ENCODE results near the gene GPR183.

GPR183 gene, protein sequence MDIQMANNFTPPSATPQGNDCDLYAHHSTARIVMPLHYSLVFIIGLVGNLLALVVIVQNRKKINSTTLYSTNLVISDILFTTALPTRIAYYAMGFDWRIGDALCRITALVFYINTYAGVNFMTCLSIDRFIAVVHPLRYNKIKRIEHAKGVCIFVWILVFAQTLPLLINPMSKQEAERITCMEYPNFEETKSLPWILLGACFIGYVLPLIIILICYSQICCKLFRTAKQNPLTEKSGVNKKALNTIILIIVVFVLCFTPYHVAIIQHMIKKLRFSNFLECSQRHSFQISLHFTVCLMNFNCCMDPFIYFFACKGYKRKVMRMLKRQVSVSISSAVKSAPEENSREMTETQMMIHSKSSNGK

DNA sequence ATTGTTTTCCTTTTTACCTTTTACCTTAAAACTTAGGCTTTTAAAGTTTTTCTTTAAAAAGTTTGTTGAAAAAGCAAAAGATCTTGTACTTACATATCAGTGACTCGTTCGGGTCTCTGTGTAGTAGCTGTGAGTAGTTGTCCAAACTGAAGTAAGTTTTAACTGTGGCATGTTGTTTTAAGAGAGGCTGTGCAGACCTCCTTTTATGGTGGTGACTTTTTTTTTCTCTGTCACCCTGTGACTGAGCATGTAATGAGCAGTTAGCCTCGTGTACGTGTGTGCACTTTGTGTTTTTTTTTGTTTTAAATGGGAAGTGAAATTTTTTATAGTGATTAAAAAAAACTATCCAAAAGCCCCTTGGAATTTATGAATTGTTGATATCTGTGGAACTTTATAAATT, at the start of gene GPR183:
GPR183 (minus strand) TSS at position 153 of the 400 bp plus-strand sequence. CDS start 11,254 bp downstream, outside the sequence.
- no peak for DNase-seq

DNA sequence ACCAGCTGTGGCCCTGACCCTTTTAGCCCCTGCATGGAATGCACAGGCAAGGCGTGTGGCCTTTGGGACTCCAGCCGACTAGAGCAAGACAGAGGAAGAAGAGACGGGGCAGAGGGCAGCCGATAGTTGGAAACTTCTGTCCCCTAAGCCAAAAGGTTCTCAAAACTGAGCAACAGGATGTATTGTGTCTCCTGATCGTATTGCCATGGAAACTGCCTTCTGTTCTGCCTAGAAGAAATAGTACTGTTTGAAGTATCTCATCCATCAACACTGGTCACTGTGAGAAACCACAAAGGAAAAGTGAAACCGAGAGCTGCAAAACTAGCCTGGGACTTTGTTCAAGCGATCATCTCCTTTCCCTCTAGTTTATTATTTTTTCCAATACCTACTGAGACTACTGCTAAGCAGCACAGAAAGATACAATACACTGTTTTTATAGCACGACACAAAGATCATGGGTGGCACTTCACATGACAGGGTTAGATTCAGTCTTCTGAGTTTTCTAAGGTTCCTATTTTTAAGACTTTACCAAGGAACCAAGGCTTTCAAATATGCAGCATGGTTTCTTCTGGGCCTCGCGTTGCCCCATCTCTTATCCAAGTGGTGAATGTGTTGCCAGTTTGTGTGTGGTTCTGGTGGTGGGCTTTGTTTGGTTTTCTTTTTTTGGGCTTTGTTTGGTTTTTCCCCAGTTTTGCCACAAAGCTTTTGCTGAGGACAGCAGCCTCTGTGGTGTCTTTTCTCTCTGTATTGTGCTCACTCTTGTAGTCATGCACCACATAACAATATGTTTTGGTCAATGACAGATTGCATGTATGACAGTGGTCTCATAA, 49.3 kb upstream of the GPR183 start:
- DNase-seq = peak; percentile 80

DNA sequence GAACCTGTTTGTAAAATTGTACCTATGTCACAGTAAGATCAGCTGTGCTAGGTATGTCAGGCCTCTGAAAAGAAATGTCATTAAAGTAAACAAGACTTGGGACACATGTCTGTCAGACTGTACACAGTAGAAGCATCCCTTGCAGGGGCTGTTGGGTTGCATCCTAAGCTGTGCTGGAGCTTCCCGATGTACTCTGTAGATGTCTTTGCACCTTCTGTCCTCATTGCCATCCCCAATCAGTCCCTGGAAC, 48.7 kb upstream of the GPR183 start:
- DNase-seq = no peak

DNA sequence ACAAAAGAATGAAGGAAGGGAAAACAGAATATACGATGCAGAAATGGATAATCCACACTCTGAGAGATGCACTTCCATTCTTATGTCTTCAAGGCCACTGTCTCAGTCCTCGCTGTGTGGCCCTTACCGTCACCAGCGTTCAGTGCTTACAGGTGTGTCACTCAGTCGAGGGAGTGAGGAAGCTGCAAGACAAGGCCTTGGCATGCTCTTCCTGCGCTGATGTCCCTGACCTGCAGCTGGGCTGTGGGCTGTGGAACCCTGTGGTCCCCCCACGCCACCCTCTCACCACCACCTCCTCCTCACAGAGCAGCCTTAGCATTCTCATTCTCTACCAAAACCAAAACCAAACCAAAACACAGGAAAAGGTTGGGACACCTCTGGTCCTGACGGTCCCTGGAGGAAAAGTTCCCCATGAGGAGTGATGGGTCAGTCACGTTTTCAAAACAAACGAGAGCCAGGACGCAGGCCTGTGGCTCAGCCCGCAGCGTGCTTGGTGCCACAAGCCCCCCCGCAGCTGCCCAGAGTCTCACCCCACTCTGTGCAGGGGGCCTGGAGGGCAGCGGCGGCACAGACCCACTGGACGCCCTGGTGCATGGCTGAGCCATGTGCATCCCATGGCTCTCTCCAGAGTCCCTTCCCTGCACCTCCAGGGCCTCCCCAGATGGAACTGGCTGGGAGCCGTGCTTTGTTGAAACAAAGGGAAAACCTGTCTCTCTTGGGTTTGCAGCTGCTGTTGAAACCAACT, 48.2 kb upstream of the GPR183 start:
- no peak for DNase-seq

DNA sequence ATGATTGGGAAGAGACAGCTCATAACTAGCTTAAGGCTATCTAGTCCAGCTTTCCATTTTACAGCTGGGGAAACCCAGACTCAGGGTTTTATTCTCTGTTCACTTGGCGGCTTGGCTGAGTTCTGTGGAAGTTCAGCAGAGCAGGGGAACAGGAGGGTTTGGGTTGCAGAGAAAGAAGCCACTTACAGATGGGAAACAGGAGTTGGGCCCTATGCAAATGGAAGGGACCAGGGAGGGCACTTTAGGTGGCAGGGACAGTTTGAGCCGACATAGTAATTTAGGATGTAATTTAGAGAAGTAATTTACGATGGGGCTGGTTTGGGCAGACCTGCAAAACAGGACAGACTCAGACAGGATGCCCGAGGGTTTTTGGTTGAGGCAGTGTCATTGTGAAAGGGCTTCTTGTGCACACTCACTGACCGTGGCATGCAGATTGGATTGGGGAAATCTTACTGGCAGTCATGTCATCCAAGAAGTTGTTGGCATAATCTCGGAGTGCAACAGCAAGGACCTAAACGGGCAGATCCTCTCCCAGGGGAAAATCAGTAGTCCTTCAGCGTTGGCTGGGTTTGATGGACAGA, 47.3 kb upstream of the GPR183 start:
- DNase-seq = no peak

DNA sequence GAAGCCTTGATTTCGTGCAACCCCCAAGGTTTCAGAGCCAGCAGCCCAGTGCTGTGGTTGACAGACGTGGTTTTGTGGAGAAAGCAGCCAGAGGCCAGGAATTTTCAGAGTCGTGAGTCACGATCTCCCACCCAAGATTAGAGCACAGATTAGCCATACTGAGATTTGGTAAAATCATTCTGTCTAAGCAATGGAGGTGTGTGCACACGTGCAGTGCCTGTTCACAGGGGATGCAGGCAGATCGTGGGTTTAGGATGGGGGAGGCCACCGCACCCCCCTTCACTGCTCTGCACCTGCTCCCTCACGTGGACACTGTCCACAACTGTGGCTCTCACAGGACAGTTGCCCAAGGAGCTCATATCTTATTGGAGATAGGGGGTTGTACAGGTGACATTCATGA, 46.6 kb upstream of the GPR183 start:
- DNase-seq = no peak

DNA sequence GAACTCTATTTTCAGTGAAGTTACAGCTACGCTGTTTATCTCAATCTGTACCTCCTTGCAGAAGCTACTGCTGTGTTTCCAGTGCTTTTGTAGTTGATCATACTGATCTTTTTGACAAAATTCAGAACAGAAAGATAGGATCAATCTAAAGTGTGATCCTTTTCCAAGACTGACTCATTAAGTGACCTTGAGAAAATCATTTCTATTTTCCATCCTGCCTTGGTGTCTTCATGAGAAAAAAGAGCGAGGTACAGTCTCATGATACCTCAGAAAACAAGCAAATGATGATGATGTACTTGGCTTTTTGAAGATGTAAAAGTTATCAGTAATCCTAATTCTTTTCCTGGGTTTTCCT, 46.0 kb upstream of the GPR183 start:
- no peak for DNase-seq

DNA sequence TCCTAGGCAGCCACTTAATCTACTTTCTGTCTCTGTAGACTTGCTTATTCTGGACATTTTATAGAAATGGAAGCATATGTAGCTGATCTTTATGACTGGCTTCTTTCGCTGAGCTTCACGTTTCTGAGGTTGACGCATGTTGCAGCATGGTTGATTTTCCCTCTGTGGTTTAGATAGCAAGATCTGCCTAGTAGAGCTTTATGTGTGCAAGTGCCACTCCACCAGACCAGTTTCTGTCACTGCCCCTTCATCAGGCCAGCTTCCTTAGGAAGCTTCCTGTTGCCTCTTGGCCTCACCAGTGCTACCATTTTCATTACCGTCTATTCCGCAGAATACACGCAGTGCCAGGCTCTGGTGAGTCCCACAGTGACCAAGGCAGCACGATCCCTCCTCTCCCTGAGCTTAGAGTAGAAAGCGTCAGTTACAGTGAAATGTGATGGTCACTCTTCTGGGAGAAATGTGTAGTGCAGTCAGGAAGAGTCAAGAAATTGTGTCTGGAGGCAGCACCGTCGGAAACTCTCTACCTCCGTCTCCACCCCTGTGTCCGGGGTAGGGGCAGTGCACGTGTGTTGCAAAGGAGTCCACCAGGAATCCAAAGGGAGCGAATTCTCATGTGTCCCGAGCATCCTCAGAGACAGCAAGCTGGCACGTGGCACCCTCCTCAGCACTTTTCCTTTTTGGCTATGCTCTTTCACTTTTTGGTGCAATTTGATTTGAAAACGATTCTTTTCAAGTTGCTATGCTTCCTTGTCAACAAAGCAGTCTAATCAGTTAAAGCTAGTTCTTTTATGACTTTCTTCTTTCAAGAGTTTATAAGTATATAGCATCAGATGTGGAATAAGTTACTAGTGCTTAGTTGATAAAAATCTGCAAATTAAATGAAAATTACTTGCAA, 45.4 kb upstream of the GPR183 start:
- no peak for DNase-seq

DNA sequence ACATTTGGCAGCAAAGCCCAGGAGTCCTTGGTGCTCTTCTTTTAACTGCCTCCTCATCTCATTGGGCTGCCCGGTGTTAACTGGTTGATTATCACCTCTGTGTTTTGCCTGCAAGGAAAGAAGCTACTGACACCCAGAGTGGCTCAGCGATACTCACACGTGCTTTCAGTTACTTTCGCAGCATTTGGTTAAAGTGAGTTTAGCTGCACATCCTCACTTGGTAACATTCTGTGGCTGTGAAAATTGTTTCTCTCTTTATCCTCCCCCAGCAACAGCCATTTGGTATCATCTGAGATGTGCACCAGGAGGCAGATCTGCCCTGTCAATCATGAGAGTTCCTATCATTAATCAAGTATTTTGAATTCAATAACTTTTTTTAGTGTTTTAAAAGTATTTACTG, 44.6 kb upstream of the GPR183 start:
- DNase-seq = no peak

DNA sequence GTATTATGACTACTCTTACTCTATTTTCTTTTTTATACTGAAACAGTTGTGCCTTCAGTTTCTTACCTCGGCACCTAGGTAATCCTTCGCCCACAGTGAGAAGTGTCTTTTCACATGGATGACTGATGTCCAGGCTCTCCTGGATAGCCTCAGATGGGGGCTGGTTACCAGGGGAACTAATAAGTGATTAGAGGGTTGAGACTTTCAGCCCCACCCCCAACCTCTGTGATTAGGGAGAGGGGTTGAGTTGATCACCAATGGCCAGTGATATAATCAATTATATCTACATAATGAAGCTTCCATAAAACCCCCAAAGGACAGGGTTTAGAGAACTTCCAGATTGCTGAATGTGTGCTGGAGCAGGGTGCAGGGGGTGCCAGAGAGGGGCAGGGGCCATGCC, 43.0 kb upstream of the GPR183 start:
- no peak for DNase-seq

DNA sequence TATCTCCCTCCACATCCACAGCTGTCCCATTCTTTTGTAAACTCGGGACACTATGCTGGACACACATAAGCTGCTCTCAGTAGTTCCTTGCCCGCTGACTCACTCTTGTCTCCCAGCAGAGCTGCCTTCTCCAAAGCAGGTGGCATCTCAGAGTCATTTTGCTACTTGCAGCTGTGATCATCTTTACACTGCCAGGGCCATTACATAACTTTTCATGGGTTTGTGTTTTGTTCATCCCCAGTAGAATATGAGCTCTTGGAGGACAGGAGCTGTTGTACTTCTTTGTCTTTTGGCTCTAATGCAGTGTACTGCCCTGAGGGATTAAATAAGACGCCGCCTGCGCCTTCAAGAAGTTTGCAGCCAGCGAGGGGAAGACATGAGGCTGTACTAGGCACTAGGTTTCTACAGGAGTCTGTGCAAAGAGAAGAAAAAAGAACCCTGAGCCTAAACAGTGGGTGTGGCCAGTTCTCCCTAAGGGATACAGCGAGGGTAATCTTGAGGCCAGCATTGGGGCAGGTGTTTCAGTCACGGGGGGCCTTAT, 40.8 kb upstream of the GPR183 start:
- DNase-seq = no peak

DNA sequence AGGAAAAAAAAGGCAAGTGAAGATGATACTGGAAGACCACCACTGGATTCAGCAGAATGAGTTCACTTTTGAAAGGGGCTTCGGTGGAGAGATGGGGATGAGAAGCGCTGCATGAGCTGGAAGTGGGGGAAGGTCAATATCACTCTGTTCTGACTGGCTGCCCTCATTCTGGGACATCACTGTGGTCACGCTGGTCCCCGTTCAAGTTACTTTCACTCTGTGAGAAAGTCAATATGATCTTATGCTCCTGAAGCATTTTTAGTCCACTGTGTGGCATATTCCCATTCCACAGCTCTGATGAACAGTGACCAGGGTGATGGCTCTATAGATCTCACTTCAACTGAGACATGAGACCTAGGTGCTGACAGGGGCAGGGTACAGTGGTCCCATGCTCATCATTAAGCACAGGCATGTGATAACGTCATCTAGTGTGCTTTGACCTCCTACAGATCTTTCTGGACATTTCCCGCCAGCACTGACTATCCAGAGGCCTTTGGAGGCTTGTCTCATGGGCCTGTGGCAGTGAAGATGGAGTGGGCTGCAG, 40.2 kb upstream of the GPR183 start:
- DNase-seq = no peak

DNA sequence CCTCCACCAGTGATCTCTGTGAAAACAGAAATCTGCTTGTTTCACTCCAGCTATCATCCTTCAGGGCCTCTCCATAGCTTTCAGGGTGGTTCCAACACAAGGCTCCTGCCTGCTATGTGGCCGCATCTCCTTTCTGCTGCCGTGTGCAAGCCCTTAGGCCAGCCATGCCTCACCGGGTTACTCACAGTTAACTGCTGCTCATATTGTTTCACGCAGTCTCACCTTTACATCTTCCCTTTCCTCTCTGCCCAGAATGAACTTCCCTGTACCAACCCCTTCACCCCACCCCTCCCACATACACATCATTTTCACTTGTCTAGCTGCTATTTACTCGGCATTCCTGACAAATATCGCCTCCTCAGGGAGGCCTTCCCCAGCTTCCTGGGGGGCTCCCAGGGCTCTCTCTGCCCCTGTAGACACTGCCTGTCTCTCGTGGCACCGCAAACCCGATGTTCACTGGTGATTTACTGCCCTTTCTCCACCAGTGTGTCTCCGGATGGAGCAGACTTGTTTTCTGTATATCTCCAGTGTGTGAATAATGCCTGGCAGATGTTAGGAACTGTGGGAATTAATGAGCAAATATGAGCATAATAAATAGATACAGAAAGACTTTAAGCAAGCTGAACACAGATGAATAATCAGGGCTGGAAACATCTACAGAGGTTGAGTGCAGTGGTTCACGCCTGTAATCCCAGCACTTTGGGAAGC, 39.3 kb upstream of the GPR183 start:
- no peak for DNase-seq

DNA sequence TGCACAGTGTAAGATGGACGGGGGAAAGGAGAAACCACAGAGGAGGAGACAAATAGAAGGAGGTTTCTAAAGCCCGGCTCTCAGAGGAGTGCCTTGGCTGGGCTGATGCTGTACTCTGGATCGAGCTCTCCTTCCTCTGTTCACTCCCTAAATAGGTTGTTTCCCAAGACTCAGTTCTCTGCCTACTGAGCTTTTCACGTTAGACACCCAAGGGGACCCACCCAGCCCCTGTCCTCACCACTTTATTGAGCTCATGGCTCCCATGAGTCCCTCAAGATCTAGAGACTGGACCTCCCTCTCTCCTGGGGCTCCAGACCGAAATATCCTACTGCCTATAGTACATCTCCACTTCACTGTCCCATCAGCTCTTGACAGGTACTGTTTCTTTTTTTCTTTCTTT, 38.1 kb upstream of the GPR183 start:
- no peak for DNase-seq

DNA sequence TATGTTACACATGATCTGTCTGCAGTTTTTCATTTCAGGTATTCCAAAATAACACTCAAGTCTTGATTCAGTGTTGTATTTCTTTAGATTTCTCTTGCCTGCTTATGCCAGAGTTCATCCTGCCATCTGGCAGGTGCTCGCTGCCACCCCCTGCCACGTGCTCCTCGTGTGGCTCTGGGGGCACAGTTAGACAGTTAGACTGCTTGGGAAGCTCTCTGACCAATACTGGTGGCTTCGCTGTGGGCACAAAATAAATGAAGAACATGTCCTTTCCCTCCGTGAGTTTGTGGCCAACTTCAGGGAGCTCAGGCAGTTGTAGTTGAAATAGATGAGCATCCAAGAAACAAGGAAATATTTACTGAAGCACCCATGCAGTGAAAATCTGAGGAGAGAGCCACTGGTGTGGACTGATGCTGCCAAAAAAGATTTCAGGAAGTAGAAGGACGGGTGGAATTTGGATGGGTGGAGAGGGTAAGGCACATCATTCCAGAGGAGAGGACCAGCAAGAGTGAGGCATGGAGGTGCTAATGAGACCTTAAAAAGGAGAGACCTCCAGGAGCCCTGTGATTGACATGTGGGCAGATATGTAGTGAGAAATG, 37.5 kb upstream of the GPR183 start:
- DNase-seq = no peak

DNA sequence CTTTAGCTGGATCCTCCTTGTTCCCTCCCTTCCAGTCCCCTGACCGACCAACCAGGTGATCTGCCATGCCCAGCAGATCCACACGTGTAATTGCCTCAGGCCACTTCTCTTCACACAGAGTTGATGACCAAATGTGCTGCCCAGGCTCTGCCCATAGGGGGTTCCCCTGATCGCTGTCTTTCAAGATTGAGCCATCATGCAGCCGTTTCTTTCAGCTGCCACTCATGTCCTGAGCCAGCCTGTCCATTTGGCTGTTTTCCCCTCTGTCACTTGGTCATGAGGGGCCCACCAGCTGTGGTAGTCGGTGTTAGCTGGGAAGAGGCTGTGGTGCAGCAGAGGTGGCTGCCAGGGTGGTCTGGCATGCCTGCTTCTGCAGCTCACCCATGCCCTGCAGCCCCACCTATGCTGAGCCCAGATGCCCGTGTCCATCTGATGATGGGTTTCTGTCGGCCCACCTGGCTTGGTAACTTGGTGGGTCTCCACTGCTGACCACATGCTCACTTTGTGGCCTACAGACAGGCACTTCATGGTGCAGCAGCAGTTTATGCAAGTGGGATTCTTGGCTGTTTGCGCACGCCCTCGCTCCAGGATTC, 35.6 kb upstream of the GPR183 start:
- no peak for DNase-seq

DNA sequence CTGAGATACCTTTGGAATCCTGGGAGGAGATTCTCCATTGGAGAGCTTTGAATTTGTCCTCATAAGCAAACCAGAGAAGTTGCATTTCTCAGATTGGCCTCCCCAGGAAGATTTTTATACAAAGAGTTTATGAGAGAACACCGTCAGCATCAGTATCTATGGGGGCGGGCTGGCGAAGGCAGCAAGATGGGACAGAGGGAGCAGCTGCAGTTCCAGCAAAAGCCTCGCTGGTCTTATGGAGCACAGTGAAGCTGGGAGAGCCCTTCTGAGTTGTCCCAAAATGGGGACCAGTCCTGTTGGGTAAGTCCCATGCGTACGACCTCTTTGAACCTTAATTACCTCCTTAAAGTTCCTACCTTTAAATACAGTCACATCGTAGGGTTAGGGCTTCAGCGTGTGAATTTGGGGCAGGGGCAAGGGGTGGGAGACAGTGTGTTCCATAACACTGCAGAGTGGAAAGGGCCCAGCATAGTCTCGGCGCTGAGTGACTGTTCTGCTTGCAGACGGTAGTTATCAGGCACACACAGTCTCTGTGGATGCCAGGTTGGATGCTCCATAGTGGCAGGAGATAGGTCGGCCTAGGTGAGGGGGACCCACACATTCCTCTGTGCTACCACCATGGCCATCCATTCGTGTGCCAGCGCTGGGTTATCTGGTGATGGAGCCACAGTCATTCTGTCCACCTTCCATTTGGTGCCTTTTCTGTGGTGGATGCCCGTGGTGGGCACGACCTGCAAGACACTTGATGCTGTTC, 34.9 kb upstream of the GPR183 start:
- DNase-seq = no peak

DNA sequence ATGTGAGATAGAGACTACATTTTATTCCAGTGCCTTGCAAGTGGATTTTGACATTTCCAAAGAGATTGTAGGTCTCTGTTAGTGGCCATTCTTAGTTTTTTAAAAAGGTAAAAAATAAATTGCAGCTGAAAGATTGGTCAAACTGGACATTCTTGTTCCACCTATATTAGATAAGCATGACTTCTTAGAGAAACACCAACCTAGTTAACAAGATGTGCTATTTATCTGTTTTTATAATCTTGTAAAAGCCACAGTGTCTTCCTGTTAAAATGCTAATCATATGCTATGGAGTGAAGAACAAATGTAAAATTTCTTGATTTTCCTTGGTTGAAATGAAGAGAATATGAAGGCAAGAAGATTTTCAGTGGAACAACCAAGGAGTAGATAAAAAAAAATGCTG, 33.4 kb upstream of the GPR183 start:
- DNase-seq = no peak

DNA sequence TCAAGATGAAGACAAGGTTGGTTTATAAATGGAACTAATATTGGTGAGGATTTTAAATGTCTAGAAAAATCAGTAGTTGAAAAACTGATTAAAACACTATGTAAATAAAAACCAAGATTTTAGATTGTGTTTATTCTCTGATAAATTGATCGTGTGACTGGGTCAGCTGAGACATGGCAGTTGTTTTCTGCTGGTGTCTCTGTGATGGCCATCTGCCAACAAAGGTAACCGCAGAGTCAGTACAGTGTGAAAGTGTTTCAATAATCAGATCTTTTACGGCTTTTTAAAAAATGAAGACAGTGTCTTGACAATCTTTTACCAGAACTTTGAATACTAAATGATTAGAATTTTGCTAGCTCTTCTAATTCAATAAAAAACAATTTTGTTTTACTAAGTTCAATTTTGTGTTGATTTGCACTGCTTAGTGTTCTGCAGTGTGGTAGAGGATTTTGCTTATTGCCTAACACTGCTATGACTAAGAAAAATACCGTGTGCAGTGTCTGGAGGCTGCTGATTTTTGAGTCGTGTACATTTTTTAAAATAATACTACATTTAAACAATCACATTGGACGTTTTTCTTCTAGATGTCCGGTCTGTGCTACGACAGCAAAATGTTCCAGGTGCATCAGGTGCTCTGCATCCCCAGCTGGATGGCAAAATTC, 32.7 kb upstream of the GPR183 start:
- DNase-seq = peak; percentile 80
